AG04449 (cell line): ENCODE results near the gene MON2.

ENCODE experiments used
- CTCF ChIA-PET: fragments of 350-600 bp; formaldehyde crosslinking; extraction: SDS; loops from one replicate; lab custom pipeline; 2021; ENCODE audit warnings: antibody characterized with exemption; lab: Yijun Ruan, JAX
- POLR2A ChIA-PET: fragments of 400-600, 350-600 bp; formaldehyde crosslinking; extraction: SDS; loops from one replicate; lab custom pipeline; 2020; ENCODE audit warnings: antibody characterized with exemption, inconsistent platforms; lab: Yijun Ruan, JAX
- DNase-seq: peaks from one replicate; pipeline ENCODE4 v3.0.0-alpha.2; 2010; ENCODE audit warnings: low read depth, low spot score
- H3K4me3 ChIP-seq: 2 replicates; pipeline ENCODE4 v1.5.1; 2011; ENCODE audit warnings: low read depth, mild to moderate bottlenecking, control low read depth, low read length
- TF ChIP-seq, protein P1 (sequence below): IDR thresholded peaks from one replicate; pipeline ENCODE4 v1.5.1; 2011; ENCODE audit warnings: mild to moderate bottlenecking, moderate library complexity, low read length, control low read depth, inconsistent platforms; ENCODE audit not compliant: insufficient read depth; ENCODE audit errors: missing control alignments

MON2 gene

DNA sequence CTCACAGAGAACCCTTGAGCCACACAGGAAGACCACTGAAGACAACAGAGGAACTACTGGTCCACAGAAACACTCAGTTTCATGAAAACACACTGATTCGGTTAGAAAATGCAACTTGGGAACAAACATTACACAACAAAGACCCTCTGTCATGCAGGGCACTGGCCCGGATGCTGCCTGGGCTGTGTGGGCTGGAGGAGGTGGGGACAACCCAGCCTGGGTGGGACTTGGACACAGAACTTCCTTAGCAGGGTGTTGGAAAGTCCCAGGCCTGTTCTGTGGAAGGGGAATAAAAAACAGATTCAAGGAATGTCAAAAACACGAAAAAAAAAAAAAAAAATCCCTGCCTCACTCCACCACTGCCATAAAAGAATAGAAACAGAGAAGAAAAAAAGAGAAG lies 181.0 kb downstream of the MON2 start:
- TF ChIP-seq, protein P1, sequence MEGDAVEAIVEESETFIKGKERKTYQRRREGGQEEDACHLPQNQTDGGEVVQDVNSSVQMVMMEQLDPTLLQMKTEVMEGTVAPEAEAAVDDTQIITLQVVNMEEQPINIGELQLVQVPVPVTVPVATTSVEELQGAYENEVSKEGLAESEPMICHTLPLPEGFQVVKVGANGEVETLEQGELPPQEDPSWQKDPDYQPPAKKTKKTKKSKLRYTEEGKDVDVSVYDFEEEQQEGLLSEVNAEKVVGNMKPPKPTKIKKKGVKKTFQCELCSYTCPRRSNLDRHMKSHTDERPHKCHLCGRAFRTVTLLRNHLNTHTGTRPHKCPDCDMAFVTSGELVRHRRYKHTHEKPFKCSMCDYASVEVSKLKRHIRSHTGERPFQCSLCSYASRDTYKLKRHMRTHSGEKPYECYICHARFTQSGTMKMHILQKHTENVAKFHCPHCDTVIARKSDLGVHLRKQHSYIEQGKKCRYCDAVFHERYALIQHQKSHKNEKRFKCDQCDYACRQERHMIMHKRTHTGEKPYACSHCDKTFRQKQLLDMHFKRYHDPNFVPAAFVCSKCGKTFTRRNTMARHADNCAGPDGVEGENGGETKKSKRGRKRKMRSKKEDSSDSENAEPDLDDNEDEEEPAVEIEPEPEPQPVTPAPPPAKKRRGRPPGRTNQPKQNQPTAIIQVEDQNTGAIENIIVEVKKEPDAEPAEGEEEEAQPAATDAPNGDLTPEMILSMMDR: no peak
- ChIA-PET POLR2A (no interaction called here), CTCF (interaction anchor here (2.9 kb wide), 1 partner anchor 147 kb away, joined by 9 read pairs; no protein-coding TSS in a partner anchor)
- H3K4me3 ChIP-seq: no peak overlapping the region
- DNase-seq: no peak

DNA sequence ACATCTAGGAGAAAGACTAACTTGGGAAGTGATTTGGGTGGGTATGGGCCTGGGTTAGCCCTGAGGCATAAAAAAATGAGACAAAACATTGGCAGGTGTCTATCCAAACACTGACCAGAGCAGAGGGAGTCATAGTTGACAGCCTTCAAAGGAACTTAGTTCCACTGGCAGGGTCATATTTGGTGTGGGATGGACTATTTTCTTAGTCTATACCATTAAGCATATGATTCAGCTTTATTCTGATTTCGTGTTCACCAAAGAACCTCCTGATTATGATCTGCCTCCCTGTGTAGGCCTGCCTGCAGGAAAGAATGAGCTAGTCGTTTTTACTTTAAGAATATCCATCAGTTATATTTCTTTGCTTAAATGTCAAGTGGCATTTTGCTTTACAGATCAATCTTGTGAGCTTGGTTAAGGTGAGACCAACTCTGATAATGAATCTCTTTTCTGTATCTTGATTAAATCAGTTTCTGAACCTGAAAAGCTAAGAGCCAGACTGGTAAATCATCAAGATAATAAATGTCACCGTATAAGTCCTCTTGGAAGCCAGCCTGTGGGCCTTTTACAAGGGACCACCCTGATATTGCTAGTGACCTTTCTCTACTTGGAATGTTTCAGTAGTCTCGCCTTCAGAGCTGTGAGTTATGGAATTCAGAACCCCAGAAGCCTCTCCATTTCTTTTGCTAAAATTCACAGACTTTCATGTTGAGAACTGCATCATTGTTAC lies 182.9 kb downstream of the MON2 start:
- CTCF ChIA-PET: interaction anchor here (1.0 to 2.9 kb wide), 4 partner anchors 9 to 145 kb away, joined by 3 to 9 read pairs (median 7); no protein-coding TSS in a partner anchor
- no peak overlapping the region for H3K4me3 ChIP-seq
- DNase-seq: no peak
- TF ChIP-seq, protein P1: no peak
- POLR2A ChIA-PET: interaction anchor here (0.5 to 1.4 kb wide), 2 partner anchors 54 to 75 kb away, joined by 3 to 4 read pairs; no protein-coding TSS in a partner anchor
